ENCODE data around the gene CMSS1. TPM values are rescaled to one million over a fixed set of nuclear protein-coding genes. Genes with fewer than 3 reads are reported as not detected.

Gene CMSS1
- total and polyA plus RNA-seq, 2 of the 13 experiments (the other 11 are each of a cell fraction or from before 2014, with no cell fraction given), result 6.4 to 48.7 TPM

- no peaks in the 10 kb centered on the region for H4K20me1 ChIP-seq (ENCODE audit: insufficient read depth, low read length)
- H3K79me2 ChIP-seq (ENCODE audit: insufficient read depth, low read length), result no peaks in the 10 kb centered on the region
- H2AFZ ChIP-seq (ENCODE audit: low read length), result no peak overlapping the region
- no peaks in the 10 kb centered on the region for H3K27me3 ChIP-seq (ENCODE audit: control insufficient read depth in 1 of 2, insufficient read depth in 2 of 2, low read length in 2 of 2)
- intact Hi-C loops (cut with micrococcal nuclease; ENCODE audit: unreplicated experiment) (no loop called here), in situ Hi-C loops (cut with HindIII; ENCODE audit: extremely low pct_ligation_motif_present, low pct_unique_long_range_greater_than_20kb) (no loop called here)
- ATAC-seq, result peak; percentile 71
- peak overlapping the region; percentile 24; the same call in 1 of the 2 replicates for H3K4me2 ChIP-seq (ENCODE audit: low read depth, low read length)
- H3K4me1 ChIP-seq (ENCODE audit: insufficient read depth, low read length), result peaks cover 46% of the 10 kb centered on the region
- H3K27ac ChIP-seq (ENCODE audit: extremely low read length, insufficient read depth, low read length), result peak overlapping the region; percentile 60
- H3K9ac ChIP-seq (ENCODE audit: insufficient read depth, low read depth, low read length), result no peak overlapping the region
- POLR2A ChIA-PET, result interaction anchor here (1.0 to 3.7 kb wide), 7 partner anchors 9 to 312 kb away, joined by 3 to 53 read pairs (median 6); partner anchors contain the start of genes LNP1 and TOMM70
- peak; percentile 63 for DNase-seq (ENCODE audit: low spot score)
- CTCF ChIA-PET (ENCODE audit: low intra/inter-chr PET ratio, low total read pairs), result no interaction called here
- no peaks in the 10 kb centered on the region for H3K9me3 ChIP-seq (ENCODE audit: low read length)
- H3K36me3 ChIP-seq (replicated peaks in 1 of 2; ENCODE audit: control insufficient read depth in 1 of 2, insufficient read depth in 2 of 2, low read length in 2 of 2), result no peaks in the 10 kb centered on the region
- no peak for FAIRE-seq
- no TSS peak for BruUV-seq (replicated peaks)
- 43% methylated on average over 2 of the region's 2 CpGs for WGBS (ENCODE audit: low lambda C conversion rate)
- H3K4me3 ChIP-seq (replicated peaks in 1 of 3; ENCODE audit: insufficient read depth in 1 of 3, low read depth in 2 of 3, low read length in 3 of 3), result no peak overlapping the region
- TF ChIP-seq HNF4A (CRISPR knock-in tag; IDR thresholded peaks at IDR 0.05) (no peak), ZKSCAN5 (CRISPR knock-in tag; IDR thresholded peaks at IDR 0.05) (no peak), ZNF501 (CRISPR knock-in tag; IDR thresholded peaks at IDR 0.05) (no peak), ZNF598 (CRISPR knock-in tag; IDR thresholded peaks at IDR 0.05; ENCODE audit: borderline replicate concordance) (no peak), ZNF235 (CRISPR knock-in tag; IDR thresholded peaks at IDR 0.05; ENCODE audit: borderline replicate concordance) (no peak), DRAP1 (CRISPR knock-in tag; IDR thresholded peaks at IDR 0.05) (no peak), ZNF256 (CRISPR knock-in tag; conservative IDR thresholded peaks at IDR 0.05) (no peak), ZFX (CRISPR knock-in tag; IDR thresholded peaks at IDR 0.05; ENCODE audit: low read depth) (no peak), PHB2 (IDR thresholded peaks at IDR 0.05; ENCODE audit: partially characterized antibody) (no peak), BRCA1 (CRISPR knock-in tag; IDR thresholded peaks at IDR 0.05) (no peak), ZNF746 (CRISPR knock-in tag; IDR thresholded peaks at IDR 0.05) (no peak), PRMT3 (CRISPR knock-in tag; IDR thresholded peaks at IDR 0.05; ENCODE audit: borderline replicate concordance, low read depth) (no peak), EP300 (IDR thresholded peaks at IDR 0.05; ENCODE audit: low read depth in 2 of 2, low read length in 2 of 2) (peak in 1 of 2 experiments; percentile 63; a peak in 1 of 4 replicates), EP300 (CRISPR knock-in tag; IDR thresholded peaks at IDR 0.05; ENCODE audit: borderline replicate concordance) (no peak), MYC (CRISPR knock-in tag; IDR thresholded peaks at IDR 0.05; ENCODE audit: borderline replicate concordance) (no peak), MXI1 (IDR thresholded peaks at IDR 0.05; ENCODE audit: borderline replicate concordance, low read depth, low read length) (no peak), PLRG1 (conservative IDR thresholded peaks at IDR 0.05) (no peak), ZFP82 (CRISPR knock-in tag; IDR thresholded peaks at IDR 0.05; ENCODE audit: borderline replicate concordance) (0 out of 2 replicates have a peak, but pooled peaks have one; percentile 6), HNRNPLL (IDR thresholded peaks at IDR 0.05; ENCODE audit: low read depth, low read length, poor library complexity, severe bottlenecking) (no peak), FOSL1 (CRISPR knock-in tag; IDR thresholded peaks at IDR 0.05; ENCODE audit: borderline replicate concordance) (no peak), ZNF30 (CRISPR knock-in tag; IDR thresholded peaks at IDR 0.05) (no peak), FOXP1 (IDR thresholded peaks at IDR 0.05) (peak; percentile 16; the same call in 1 of the 2 replicates), FOXP1 (CRISPR knock-in tag; IDR thresholded peaks at IDR 0.05) (no peak)
- TF ChIP-seq, protein P1, sequence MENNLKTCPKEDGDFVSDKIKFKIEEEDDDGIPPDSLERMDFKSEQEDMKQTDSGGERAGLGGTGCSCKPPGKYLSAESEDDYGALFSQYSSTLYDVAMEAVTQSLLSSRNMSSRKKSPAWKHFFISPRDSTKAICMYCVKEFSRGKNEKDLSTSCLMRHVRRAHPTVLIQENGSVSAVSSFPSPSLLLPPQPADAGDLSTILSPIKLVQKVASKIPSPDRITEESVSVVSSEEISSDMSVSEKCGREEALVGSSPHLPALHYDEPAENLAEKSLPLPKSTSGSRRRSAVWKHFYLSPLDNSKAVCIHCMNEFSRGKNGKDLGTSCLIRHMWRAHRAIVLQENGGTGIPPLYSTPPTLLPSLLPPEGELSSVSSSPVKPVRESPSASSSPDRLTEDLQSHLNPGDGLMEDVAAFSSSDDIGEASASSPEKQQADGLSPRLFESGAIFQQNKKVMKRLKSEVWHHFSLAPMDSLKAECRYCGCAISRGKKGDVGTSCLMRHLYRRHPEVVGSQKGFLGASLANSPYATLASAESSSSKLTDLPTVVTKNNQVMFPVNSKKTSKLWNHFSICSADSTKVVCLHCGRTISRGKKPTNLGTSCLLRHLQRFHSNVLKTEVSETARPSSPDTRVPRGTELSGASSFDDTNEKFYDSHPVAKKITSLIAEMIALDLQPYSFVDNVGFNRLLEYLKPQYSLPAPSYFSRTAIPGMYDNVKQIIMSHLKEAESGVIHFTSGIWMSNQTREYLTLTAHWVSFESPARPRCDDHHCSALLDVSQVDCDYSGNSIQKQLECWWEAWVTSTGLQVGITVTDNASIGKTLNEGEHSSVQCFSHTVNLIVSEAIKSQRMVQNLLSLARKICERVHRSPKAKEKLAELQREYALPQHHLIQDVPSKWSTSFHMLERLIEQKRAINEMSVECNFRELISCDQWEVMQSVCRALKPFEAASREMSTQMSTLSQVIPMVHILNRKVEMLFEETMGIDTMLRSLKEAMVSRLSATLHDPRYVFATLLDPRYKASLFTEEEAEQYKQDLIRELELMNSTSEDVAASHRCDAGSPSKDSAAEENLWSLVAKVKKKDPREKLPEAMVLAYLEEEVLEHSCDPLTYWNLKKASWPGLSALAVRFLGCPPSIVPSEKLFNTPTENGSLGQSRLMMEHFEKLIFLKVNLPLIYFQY (CRISPR knock-in tag; IDR thresholded peaks at IDR 0.05; ENCODE audit: borderline replicate concordance), result no peak
Measured at GRCh38 chr3:100088735-100089368, 271.2 kb downstream of the CMSS1 start.

Measured in HepG2 (cell line).